ENCODE measurements around the gene UBE2V1.

Gene UBE2V1

GRCh38 chr20:50042370-50043313, 70.3 kb downstream of the UBE2V1 start:
- no peak for DNase-seq

- no peak for DNase-seq
Observed at GRCh38 chr20:50041246-50041873, 71.6 kb downstream of the UBE2V1 start.

- no peak for DNase-seq
Observed at GRCh38 chr20:50040432-50041245, 72.3 kb downstream of the UBE2V1 start.

GRCh38 chr20:50039706-50040431, 73.1 kb downstream of the UBE2V1 start:
- DNase-seq = no peak

- DNase-seq = peak; percentile 79
Observed at GRCh38 chr20:50038574-50038991, 74.4 kb downstream of the UBE2V1 start.

GRCh38 chr20:50038169-50038568, 74.8 kb downstream of the UBE2V1 start:
- no peak for DNase-seq

- no peak for DNase-seq
Observed at GRCh38 chr20:50037575-50037974, 75.4 kb downstream of the UBE2V1 start.

GRCh38 chr20:50037123-50037522, 75.8 kb downstream of the UBE2V1 start:
- DNase-seq = no peak

GRCh38 chr20:50036703-50037102, 76.2 kb downstream of the UBE2V1 start:
- DNase-seq = no peak

GRCh38 chr20:50034567-50035180, 78.3 kb downstream of the UBE2V1 start:
- no peak for DNase-seq

GRCh38 chr20:50032955-50033666, 79.8 kb downstream of the UBE2V1 start:
- DNase-seq = no peak

Data from NCI-H1105 treated with DMSO at 0.1 percent for 48 hours (cell line).